NCI-H146 (cell line): ENCODE measurements around the gene CDH4.

Source experiments
- DNase-seq: peaks from one replicate; lab custom pipeline; 2025; lab: John Stamatoyannopoulos, UW

CDH4 gene

GRCh38 chr20:61657721-61658377, 405.8 kb downstream of the CDH4 start:
- DNase-seq, result no peak

GRCh38 chr20:61658563-61658962, 406.5 kb downstream of the CDH4 start:
- no peak for DNase-seq

- DNase-seq, result no peak
These were observed 407.4 kb downstream of the CDH4 start for GRCh38 chr20:61659246-61659993.

- no peak for DNase-seq
These were observed 407.9 kb downstream of the CDH4 start for GRCh38 chr20:61659994-61660346.

GRCh38 chr20:61660559-61660958, 408.5 kb downstream of the CDH4 start:
- DNase-seq, result no peak

- no peak for DNase-seq
These were observed 409.0 kb downstream of the CDH4 start for GRCh38 chr20:61661025-61661424.

GRCh38 chr20:61661583-61661982, 409.5 kb downstream of the CDH4 start:
- DNase-seq, result no peak

GRCh38 chr20:61662226-61662967, 410.3 kb downstream of the CDH4 start:
- no peak for DNase-seq

GRCh38 chr20:61662968-61663331, 410.9 kb downstream of the CDH4 start:
- DNase-seq, result no peak

- no peak for DNase-seq
These were observed 411.7 kb downstream of the CDH4 start for GRCh38 chr20:61663521-61664425.

- DNase-seq, result no peak
These were observed 412.7 kb downstream of the CDH4 start for GRCh38 chr20:61664556-61665320.

GRCh38 chr20:61665528-61666470, 413.7 kb downstream of the CDH4 start:
- no peak for DNase-seq

GRCh38 chr20:61666471-61666832, 414.4 kb downstream of the CDH4 start:
- DNase-seq, result no peak

- no peak for DNase-seq
These were observed 415.2 kb downstream of the CDH4 start for GRCh38 chr20:61667056-61667792.

- DNase-seq, result no peak
These were observed 416.1 kb downstream of the CDH4 start for GRCh38 chr20:61668065-61668650.

- DNase-seq, result no peak
These were observed 416.9 kb downstream of the CDH4 start for GRCh38 chr20:61668771-61669503.

GRCh38 chr20:61670274-61670673, 418.2 kb downstream of the CDH4 start:
- no peak for DNase-seq

- no peak for DNase-seq
These were observed 419.5 kb downstream of the CDH4 start for GRCh38 chr20:61671559-61671958.
